ENCODE data around the gene RESP18. TPM values are rescaled to one million over a fixed set of nuclear protein-coding genes. Genes with fewer than 3 reads are reported as not detected.
"Not testable (repeated sequence)": the region's sequence is repeated elsewhere in the genome, so short reads cannot be mapped to it uniquely, and the experiment has no call there.

Gene RESP18
- total RNA-seq, 1 donor from 2014 or later = not detected

DNA sequence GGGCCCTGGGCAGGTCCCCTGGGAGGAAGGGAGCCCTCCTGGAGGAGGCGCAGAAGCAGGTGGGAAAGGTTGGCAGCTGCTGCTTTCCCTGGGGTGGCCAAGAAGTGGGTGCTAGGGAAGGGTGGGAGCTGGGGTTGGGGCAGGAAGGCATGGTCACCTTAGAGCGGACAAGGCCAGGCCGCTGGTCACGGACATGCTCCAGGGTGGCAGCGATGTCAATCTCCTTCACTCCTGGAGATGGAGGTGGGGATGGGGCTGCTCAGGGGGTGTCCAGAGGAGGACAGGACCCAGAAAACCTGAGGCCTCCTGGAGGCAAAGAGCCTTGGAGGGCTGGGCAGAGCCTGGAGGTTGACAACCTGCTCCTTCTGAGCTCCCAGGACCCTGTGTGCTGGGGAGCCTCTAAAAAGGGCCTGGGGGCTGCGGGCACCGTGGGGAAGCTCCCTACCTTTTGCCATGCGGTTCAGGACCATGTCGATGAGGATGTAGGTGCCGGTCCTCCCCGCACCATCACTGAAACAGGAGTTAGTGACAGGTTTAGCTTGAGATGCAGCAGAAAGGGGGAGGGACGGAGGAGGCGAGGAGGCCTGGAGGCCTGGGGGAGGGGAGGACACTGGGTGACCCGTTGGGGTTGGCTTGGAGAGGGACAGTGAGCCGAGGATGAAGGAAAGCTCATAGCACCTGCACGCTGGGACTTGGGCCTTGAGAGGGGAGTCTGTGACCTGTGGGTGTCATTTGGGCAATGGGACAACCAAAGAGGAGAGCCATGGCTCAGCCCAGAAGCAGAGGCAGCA is 42.0 kb downstream of the RESP18 start:
- Mint-ChIP-seq H3K27me3 (ENCODE audit: low read depth) (peaks cover 7% of the 10 kb centered on the region), H3K4me1 (peaks cover 15% of the 10 kb centered on the region), H3K36me3 (no peaks in the 10 kb centered on the region), H3K9me3 (no peaks in the 10 kb centered on the region), H3K27ac (no peak overlapping the region), H3K4me3 (no peak overlapping the region)
- TF ChIP-seq, protein P1, sequence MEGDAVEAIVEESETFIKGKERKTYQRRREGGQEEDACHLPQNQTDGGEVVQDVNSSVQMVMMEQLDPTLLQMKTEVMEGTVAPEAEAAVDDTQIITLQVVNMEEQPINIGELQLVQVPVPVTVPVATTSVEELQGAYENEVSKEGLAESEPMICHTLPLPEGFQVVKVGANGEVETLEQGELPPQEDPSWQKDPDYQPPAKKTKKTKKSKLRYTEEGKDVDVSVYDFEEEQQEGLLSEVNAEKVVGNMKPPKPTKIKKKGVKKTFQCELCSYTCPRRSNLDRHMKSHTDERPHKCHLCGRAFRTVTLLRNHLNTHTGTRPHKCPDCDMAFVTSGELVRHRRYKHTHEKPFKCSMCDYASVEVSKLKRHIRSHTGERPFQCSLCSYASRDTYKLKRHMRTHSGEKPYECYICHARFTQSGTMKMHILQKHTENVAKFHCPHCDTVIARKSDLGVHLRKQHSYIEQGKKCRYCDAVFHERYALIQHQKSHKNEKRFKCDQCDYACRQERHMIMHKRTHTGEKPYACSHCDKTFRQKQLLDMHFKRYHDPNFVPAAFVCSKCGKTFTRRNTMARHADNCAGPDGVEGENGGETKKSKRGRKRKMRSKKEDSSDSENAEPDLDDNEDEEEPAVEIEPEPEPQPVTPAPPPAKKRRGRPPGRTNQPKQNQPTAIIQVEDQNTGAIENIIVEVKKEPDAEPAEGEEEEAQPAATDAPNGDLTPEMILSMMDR (IDR thresholded peaks at IDR 0.05; ENCODE audit: unreplicated experiment) = no peak
- DNase-seq (ENCODE audit: low spot score in 2 of 2, unreplicated experiment in 2 of 2) = no peak

DNA sequence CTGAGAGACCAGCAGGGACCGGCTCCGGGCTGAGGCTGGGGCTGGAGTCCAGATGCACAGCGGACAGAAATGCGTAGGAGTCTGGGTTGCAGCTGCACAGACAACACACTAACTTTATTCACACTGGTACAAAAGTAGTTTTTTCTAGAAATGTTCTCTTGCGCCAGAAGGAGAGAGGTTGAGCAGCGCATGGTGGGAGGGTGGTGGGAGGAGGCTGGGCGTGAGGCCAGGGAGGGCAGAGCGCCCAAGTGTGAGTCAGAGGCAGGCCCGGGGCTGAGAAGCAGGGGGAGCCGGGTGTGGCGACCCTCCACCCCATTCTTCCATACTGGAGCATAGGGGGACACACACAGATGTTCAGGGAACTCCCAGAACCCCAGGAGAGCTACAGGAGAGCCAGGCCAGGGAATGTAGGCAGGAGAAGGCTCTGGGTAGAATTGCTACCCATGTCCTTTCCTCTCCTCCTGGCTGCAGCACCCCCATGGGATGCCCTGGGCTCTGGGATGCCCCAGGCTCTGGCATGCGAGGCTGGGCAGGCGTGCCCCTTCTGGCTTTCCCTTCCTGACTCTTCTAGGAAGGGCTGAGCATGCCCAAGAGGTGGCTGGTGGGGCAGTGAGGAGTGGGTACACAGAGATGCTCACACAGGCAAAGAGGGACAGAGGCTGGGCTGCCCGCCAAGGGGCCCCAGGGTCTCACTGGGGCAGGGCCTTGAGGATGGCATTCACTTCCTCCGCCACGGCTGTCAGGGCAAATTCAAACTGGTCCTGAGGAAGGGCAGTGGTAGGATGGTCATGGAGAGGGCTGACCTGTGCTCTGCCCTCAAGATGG is 42.8 kb downstream of the RESP18 start:
- DNase-seq (ENCODE audit: low spot score in 2 of 2, unreplicated experiment in 2 of 2) = no peak
- H3K27me3 Mint-ChIP-seq (ENCODE audit: low read depth) = peaks cover 3% of the 10 kb centered on the region
- no peak overlapping the region for H3K27ac Mint-ChIP-seq
- H3K9me3 Mint-ChIP-seq = no peaks in the 10 kb centered on the region
- peaks cover 12% of the 10 kb centered on the region for H3K4me1 Mint-ChIP-seq
- H3K36me3 Mint-ChIP-seq = no peaks in the 10 kb centered on the region
- TF ChIP-seq, protein P1 (IDR thresholded peaks at IDR 0.05; ENCODE audit: unreplicated experiment) = no peak
- H3K4me3 Mint-ChIP-seq = no peak overlapping the region

DNA sequence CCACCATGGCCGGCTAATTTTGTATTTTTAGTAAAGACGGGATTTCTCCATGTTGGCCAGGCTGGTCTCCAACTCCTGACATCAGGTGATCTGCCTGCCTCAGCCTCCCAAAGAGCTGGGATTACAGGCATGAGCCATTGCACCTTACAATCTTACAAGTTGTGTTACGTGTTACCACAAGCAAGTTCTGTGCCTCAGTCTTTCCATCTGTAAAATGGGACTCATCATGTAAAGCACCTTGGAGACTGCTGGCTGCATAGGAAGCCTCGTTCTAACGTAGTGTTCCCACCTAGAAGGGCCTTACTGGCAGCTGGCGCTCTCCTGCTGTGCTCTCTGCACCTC is 43.4 kb downstream of the RESP18 start:
- no peaks in the 10 kb centered on the region for H3K9me3 Mint-ChIP-seq
- TF ChIP-seq, protein P1 (IDR thresholded peaks at IDR 0.05; ENCODE audit: unreplicated experiment) = no peak
- DNase-seq (ENCODE audit: low spot score in 2 of 2, unreplicated experiment in 2 of 2) = no peak
- H3K27ac Mint-ChIP-seq = no peak overlapping the region
- H3K36me3 Mint-ChIP-seq = no peaks in the 10 kb centered on the region
- peaks cover 9% of the 10 kb centered on the region for H3K4me1 Mint-ChIP-seq
- H3K27me3 Mint-ChIP-seq (ENCODE audit: low read depth) = peaks cover 1% of the 10 kb centered on the region
- H3K4me3 Mint-ChIP-seq = no peak overlapping the region

DNA sequence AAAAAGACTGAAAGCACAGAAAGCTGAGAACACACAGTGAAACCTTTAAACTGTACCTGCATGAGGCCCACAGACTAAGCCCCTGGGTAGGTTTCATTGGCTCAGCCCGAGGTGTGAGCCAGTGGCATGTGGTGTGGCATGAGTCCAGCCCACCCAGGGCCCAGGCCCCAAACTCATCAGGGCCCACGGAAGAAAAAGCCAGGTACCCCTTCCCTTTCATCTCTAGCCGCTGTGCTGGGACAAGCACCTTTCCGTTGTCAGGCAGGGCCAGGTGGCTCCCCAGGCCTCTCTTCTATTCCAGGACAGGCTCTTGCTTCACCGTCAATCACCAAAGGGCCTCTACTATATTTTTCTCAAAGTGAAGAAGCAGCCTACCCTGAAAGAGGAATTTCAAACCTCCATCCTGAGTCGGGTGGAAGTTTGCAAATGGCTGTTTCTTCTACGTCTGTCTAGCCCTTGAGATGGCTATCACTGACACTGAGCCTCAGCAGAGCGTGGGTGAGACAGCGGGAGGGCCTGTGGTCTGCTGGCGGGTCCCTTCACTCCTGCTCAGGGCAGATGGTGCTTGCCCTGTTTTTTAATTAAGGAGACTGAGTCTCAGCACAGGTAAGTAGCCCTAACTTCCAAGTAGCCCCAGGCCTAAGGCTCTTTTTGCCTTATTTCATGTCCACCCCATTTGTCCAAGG is 44.8 kb downstream of the RESP18 start:
- DNase-seq (ENCODE audit: low spot score in 2 of 2, unreplicated experiment in 2 of 2) = no peak
- H3K4me3 Mint-ChIP-seq = no peak overlapping the region
- peaks cover 10% of the 10 kb centered on the region for H3K36me3 Mint-ChIP-seq
- TF ChIP-seq, protein P1 (IDR thresholded peaks at IDR 0.05; ENCODE audit: unreplicated experiment) = no peak
- peaks cover 1% of the 10 kb centered on the region for H3K27me3 Mint-ChIP-seq (ENCODE audit: low read depth)
- no peaks in the 10 kb centered on the region for H3K9me3 Mint-ChIP-seq
- peaks cover 6% of the 10 kb centered on the region for H3K4me1 Mint-ChIP-seq
- no peak overlapping the region for H3K27ac Mint-ChIP-seq

DNA sequence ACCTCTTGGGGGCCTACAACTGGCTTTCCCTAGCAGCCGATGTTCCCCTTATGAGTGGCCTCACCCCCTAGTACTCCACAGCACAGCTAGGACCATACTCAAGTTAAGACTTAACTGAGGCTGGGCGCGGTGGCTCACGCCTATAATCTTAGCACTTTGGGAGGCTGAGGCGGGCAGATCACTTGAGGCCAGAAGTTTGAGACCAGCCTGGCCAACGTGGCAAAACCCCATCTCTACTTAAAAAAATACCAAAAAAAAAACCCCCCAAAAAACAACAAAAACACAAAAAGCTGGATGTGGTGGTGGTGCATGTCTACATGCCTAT is 45.5 kb downstream of the RESP18 start:
- not testable (repeated sequence) for H3K36me3 Mint-ChIP-seq; H3K27me3 Mint-ChIP-seq (ENCODE audit: low read depth); H3K4me3 Mint-ChIP-seq; H3K27ac Mint-ChIP-seq; H3K4me1 Mint-ChIP-seq; DNase-seq (ENCODE audit: low spot score in 2 of 2, unreplicated experiment in 2 of 2); H3K9me3 Mint-ChIP-seq
